CD4-positive, alpha-beta T cell treated with Interleukin-2 at 100 ng/mL for 4 hours (primary cell): ENCODE data around the gene KPNA2.
"Not testable (repeated sequence)": the region's sequence is repeated elsewhere in the genome, so short reads cannot be mapped to it uniquely, and the experiment has no call there.

Experiments
- DNase-seq: peaks from one replicate; pipeline ENCODE4 v3.0.0-alpha.2; 2020; ENCODE audit warnings: low spot score

KPNA2 gene

GRCh38 chr17:68061512-68062313 lies 26.2 kb downstream of the KPNA2 start:
- DNase-seq = no peak

- DNase-seq = not testable (repeated sequence)
Observed at GRCh38 chr17:68065366-68065765, 29.8 kb downstream of the KPNA2 start.

DNA sequence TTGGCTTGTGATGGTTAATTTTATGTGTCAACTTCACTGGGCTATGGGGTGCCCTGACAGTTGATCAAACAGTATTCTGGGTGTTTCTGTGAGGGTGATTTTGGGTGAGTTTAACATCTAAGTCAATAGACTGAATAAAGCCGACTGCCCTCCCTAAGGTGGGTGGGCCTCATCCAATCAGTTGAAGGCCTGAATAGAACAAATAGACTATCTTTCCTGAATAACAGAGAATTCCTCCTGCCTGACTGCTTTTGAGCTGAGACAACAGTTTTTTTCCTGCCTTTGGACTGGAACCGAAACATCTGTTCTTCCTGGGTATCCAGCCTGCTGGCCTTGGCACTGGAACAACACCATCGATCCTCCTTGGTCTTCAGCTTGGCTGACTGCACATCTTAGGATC lies 33.0 kb downstream of the KPNA2 start:
- DNase-seq = not testable (repeated sequence)

GRCh38 chr17:68070582-68071444 lies 35.3 kb downstream of the KPNA2 start:
- not testable (repeated sequence) for DNase-seq

GRCh38 chr17:68074279-68074678 lies 38.7 kb downstream of the KPNA2 start:
- DNase-seq = no peak

GRCh38 chr17:68075953-68076607 lies 40.5 kb downstream of the KPNA2 start:
- DNase-seq = not testable (repeated sequence)

- not testable (repeated sequence) for DNase-seq
Observed at GRCh38 chr17:68077498-68077897, 42.0 kb downstream of the KPNA2 start.

DNA sequence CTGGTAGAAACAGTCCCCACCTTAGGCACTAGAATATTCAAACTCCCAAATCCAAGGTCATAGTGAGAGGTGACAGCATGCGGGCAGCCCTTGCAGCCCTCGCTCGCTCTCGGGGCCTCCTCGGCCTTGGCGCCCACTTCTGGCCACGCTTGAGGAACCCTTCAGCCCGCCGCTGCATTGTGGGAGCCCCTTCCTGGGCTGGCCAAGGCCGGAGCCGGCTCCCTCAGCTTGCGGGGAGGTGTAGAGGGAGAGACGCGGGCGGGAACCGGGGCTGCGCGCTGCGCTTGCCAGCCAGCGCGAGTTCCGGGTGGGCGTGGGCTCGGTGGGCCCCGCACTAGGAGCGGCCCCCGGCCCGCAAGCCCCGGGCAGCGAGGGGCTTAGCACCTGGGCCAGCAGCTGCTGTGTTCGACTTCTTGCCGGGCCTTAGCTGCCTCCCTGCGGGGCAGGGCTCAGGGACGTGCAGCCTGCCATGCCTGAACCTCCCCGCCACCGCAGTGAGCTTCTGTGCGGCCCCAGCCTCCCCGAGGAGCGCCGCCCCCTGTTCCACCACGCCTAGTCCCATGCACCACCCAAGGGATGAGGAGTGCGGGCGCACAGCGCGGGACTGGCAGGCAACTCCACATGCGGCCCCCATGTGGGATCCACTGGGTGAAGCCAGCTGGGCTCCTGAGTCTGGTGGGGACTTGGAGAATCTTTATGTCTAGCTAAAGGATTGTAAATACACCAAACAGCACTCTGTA lies 45.0 kb downstream of the KPNA2 start:
- no peak for DNase-seq

- not testable (repeated sequence) for DNase-seq
Observed at GRCh38 chr17:68081305-68082265, 46.0 kb downstream of the KPNA2 start.

DNA sequence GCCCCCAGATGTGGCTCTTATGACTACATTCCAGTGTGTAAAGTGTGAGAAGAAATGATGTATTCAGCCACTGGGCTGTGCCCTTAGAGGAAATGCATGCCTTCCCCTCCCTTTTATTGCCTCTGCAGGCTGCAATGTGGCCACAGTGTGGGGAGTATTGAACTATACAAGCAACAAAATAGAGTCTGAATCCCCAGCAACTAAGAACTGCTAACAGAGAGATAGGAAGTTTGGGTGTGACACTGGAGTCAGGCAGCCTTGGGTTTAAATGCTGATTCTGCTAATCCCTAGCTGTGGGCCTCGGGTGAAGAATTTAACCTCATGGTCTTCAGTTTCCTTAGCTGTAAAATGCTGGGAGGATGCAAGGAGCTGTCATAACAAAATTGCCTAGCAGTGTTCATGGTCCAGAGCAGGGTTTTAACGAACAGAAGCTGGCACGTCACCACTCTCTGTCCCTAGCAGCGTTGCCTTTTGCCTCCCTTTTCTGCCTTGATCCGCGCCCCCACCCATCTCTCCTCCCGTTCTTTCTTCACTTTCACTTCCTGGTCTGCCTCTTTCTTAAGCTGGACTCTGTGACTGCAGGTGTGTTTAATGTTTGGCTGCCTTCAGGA lies 50.3 kb downstream of the KPNA2 start:
- DNase-seq = peak; percentile 31

DNA sequence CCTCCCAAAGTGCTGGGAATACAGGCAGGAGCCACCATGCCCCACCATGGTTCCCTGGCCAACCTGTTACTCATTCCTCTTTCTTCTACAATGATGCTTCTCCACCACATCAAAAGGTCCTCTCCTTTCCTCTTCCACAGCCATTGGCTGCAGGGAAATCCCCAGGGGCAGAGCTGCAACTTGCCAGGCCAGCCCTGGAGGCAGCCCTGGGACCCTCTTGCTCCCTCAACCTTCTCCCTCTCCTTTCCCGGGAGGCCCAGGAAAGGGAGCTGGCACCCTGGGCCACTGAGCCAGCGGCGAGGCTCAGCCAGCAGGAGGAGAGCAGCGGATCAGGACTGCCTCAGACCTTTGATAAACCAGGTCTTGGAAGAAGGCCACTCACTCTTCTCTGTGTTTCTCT lies 51.1 kb downstream of the KPNA2 start:
- DNase-seq = peak; percentile 11

DNA sequence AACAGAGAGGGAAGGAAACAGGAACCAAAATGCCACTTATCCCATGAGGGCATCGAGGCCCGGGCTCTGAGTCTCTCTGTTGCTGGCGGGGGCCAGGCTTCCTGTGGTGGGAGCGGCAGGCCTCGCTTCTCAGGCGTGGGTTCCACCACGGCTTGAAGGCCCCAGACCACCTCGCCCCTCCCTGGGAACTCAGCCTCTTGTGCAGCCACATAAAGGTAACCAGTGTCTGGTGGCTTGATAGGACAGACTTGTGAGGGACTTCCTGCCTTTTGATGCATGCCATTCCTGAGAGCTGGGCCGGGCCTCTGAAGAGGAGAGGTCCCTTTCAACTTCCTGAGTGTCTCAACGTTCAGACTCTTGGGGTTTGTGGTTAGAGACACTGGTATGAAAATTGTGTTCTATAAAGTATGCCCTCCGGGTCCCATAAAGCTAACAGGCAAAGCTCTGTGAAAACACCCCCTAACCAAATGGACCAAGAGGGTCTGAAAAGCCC lies 51.6 kb downstream of the KPNA2 start:
- DNase-seq = peak; percentile 47

- no peak for DNase-seq
Observed at GRCh38 chr17:68087851-68088250, 52.3 kb downstream of the KPNA2 start.

DNA sequence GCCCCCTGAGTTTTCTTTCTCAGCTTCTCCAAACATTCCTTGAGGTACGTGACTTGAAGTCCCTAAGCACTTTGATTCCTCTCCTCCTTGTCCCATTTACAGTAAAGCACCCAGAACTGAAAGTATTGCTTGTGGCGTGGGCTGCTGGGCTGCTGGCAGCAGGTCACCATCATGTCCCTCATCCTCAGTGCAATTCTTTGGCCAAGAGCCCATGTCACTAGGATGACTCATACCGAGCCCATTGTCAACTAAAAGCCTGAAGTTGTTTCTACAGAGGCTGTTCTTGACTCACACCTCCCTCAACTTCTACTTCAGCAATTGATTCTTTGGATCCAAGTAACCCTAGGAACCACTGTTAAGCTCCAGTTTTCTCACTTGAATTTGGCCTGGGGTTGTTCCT lies 54.3 kb downstream of the KPNA2 start:
- DNase-seq = peak; percentile 52

GRCh38 chr17:68094481-68095078 lies 59.0 kb downstream of the KPNA2 start:
- DNase-seq = no peak

DNA sequence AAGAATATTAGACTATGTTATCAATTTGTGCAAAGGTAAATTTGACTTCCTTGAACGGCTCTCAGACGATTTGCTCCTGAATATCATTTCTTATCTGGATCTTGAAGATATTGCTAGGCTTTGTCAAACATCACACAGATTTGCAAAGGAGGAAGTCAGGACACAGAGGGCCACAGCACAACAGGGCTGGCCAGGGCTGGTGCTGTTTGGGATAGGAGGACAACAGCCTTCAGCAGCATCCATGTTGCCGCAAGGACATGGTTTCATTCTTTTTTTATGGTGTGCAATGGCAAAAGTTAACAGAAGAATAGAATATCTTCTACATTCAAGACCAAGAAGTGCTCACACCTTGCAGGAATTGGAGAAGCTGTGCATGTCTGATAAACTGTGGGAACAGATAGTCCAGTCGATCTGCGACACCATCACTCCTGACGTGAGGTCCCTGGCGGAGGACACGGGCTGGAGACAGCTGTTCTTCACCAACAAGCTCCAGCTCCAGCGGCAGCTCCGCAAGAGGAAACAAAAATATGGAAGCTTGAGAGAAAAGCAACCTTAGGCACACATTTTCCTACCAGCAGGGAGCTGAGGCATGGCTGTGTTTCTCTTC lies 59.8 kb downstream of the KPNA2 start:
- DNase-seq = no peak

DNA sequence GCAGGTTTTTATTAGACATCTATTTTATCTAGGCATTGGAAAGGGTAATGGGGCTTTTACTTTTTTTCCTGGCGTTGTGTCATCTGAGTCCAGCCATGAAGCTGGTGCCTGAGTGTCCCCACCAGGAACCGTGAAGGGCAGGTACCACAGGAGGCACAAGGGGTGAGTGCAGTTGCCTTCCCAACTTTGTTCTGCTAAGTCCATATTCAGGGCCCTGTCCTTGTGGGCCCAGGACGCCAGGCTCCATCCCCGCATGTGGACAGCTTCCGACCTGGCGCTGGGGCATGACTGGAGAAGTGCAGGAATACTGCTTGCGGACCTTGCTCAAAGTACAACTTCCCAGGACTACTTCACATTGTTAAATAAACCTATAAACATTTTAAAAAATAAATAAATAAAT lies 60.6 kb downstream of the KPNA2 start:
- DNase-seq = no peak
